Liver (tissue), 3 donors: Measurements from ENCODE around the gene C10orf71.

Experiments used
- ATF3 ChIP-seq: IDR thresholded peaks from 2 replicates; pipeline ENCODE4 v1.6.1; 2016; ENCODE audit warnings: antibody characterized with exemption
- CTCF ChIP-seq: fragments of 150-350 bp; IDR thresholded peaks from 2 replicates; pipeline ENCODE4 v1.5.1; 2017; ENCODE audit warnings: improper control_type of control experiment, low read depth, low read length; ENCODE audit not compliant: missing input control
- EGR1 ChIP-seq, 2 donors: IDR thresholded peaks; 2 replicates each; pipeline ENCODE4 v1.6.1; 2016 to 2018; ENCODE audit warnings: antibody characterized with exemption in 2 of 2, low read depth in 2 of 2
- FOXA1 ChIP-seq: IDR thresholded peaks from 2 replicates; pipeline ENCODE4 v1.6.1; 2016; ENCODE audit warnings: antibody characterized with exemption
- GABPA ChIP-seq, 2 donors: IDR thresholded peaks in 1 of 2; conservative IDR thresholded peaks in 1 of 2; 2 replicates each; pipeline ENCODE4 v1.6.1; 2016; ENCODE audit warnings: antibody characterized with exemption in 2 of 2, mild to moderate bottlenecking in 1 of 2, moderate library complexity in 1 of 2
- HNF4A ChIP-seq, 2 donors: conservative IDR thresholded peaks; 2 replicates each; pipeline ENCODE4 v1.6.1; 2016; ENCODE audit warnings: antibody characterized with exemption in 2 of 2, mild to moderate bottlenecking in 2 of 2
- HNF4G ChIP-seq: IDR thresholded peaks from 2 replicates; pipeline ENCODE4 v1.6.1; 2016; ENCODE audit warnings: antibody characterized with exemption
- JUND ChIP-seq, 2 donors: IDR thresholded peaks; 2 replicates each; pipeline ENCODE4 v1.6.1; 2016; ENCODE audit warnings: antibody characterized with exemption in 2 of 2
- MAX ChIP-seq: IDR thresholded peaks from 2 replicates; pipeline ENCODE4 v1.6.1; 2016; ENCODE audit warnings: antibody characterized with exemption
- RAD21 ChIP-seq, 2 donors: IDR thresholded peaks; 2 replicates each; pipeline ENCODE4 v1.6.1; 2016; ENCODE audit warnings: antibody characterized with exemption in 2 of 2, mild to moderate bottlenecking in 2 of 2
- REST ChIP-seq: IDR thresholded peaks from 2 replicates; pipeline ENCODE4 v1.6.1; 2016; ENCODE audit warnings: antibody characterized with exemption, mild to moderate bottlenecking
- SP1 ChIP-seq: IDR thresholded peaks from 2 replicates; pipeline ENCODE4 v1.6.1; 2018; ENCODE audit warnings: antibody characterized with exemption, mild to moderate bottlenecking
- TAF1 ChIP-seq: conservative IDR thresholded peaks from 2 replicates; pipeline ENCODE4 v1.6.1; 2016; ENCODE audit warnings: antibody characterized with exemption, mild to moderate bottlenecking
- YY1 ChIP-seq: IDR thresholded peaks from 2 replicates; pipeline ENCODE4 v1.6.1; 2016; ENCODE audit warnings: antibody characterized with exemption, mild to moderate bottlenecking
- donor health status: healthy.
- donor health status: healthy.

GRCh38 chr10:49330127-49330665, 31.2 kb downstream of the C10orf71 start:
- TF ChIP-seq CTCF (no peak), REST (no peak), SP1 (no peak), RAD21 (IDR thresholded peaks at IDR 0.05) (no peak), GABPA (IDR thresholded peaks at IDR 0.05 in 1 of 2, conservative IDR thresholded peaks at IDR 0.05 in 1 of 2) (no peak), EGR1 (IDR thresholded peaks at IDR 0.05; ENCODE audit: low read depth in 2 of 2) (no peak), HNF4G (no peak), TAF1 (no peak), MAX (no peak), FOXA1 (no peak), JUND (IDR thresholded peaks at IDR 0.05) (no peak), ATF3 (no peak), YY1 (no peak), HNF4A (conservative IDR thresholded peaks at IDR 0.05) (no peak)
